ENCODE measurements around the gene B3GALT2. TPM values are rescaled to one million over a fixed set of nuclear protein-coding genes. Genes with fewer than 3 reads are reported as not detected.
"Not testable (repeated sequence)": the region's sequence is repeated elsewhere in the genome, so short reads cannot be mapped to it uniquely, and the experiment has no call there.

Gene B3GALT2
- total RNA-seq, 1 experiment from 2014 or later, result not detected

DNA sequence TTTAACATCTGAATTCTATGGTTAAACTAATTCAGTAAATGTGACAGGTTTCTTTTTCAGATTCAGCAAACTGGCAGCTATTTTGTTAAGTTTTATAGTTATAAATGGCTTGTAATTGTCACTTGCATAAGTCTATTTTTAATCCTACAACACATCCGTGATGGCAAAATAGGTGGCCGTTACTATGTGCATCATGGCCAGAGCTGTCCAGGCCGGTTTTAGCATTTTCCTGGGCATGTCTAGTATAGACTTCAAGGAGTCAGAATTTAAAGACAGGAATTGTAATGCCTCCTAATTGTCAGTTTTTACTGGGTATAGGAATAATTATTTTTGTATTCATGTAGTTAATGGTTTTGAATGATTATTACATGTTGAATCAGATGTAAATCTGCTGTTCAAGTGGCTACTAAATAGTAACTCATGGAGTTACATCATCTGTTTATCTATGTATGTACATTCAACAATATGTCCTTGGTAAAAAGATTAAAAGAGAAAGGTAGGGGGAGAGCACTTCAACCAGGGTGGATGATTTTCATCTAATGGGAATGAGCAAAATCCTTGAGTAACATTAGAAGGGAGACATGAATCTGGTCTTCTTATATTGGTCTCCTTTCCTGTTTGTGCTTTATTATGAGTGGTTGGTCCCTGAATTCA, 3.2 kb upstream of the B3GALT2 start (continued):
- TF ChIP-seq, protein P1, sequence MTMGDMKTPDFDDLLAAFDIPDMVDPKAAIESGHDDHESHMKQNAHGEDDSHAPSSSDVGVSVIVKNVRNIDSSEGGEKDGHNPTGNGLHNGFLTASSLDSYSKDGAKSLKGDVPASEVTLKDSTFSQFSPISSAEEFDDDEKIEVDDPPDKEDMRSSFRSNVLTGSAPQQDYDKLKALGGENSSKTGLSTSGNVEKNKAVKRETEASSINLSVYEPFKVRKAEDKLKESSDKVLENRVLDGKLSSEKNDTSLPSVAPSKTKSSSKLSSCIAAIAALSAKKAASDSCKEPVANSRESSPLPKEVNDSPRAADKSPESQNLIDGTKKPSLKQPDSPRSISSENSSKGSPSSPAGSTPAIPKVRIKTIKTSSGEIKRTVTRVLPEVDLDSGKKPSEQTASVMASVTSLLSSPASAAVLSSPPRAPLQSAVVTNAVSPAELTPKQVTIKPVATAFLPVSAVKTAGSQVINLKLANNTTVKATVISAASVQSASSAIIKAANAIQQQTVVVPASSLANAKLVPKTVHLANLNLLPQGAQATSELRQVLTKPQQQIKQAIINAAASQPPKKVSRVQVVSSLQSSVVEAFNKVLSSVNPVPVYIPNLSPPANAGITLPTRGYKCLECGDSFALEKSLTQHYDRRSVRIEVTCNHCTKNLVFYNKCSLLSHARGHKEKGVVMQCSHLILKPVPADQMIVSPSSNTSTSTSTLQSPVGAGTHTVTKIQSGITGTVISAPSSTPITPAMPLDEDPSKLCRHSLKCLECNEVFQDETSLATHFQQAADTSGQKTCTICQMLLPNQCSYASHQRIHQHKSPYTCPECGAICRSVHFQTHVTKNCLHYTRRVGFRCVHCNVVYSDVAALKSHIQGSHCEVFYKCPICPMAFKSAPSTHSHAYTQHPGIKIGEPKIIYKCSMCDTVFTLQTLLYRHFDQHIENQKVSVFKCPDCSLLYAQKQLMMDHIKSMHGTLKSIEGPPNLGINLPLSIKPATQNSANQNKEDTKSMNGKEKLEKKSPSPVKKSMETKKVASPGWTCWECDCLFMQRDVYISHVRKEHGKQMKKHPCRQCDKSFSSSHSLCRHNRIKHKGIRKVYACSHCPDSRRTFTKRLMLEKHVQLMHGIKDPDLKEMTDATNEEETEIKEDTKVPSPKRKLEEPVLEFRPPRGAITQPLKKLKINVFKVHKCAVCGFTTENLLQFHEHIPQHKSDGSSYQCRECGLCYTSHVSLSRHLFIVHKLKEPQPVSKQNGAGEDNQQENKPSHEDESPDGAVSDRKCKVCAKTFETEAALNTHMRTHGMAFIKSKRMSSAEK (CRISPR knock-in tag; IDR thresholded peaks at IDR 0.05; ENCODE audit: borderline replicate concordance), result no peak

DNA sequence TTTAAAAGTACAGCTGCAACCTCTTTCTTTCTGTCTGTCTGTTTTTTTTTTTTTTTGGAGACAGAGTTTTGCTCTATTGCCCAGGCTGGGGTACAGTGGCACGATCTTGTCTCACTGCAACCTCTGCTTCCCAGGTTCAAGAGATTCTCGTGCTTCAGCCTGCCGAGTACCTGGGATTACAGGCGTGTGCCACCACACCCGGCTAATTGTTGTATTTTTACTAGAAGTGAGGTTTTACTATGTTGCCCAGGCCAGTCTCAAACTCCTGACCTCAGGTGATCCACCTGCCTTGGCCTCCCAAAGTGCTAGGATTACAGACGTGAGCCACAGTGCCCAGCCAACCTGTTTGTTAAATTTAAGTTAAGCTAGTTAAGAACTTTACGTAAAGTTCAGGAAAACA, 2.5 kb upstream of the B3GALT2 start:
- DNase-seq (ENCODE audit: low spot score); H3K4me3 Mint-ChIP-seq; H3K27me3 Mint-ChIP-seq (ENCODE audit: low read depth); POLR2A ChIA-PET; CTCF ChIA-PET; ATAC-seq; H3K27ac Mint-ChIP-seq: not testable (repeated sequence)
- H3K4me1 Mint-ChIP-seq, result peaks cover 18% of the 10 kb centered on the region
- H3K9me3 Mint-ChIP-seq, result peaks cover 24% of the 10 kb centered on the region
- H3K36me3 Mint-ChIP-seq, result peaks cover 27% of the 10 kb centered on the region

GRCh38 chr1:193187114-193187513, 701 bp upstream of the B3GALT2 start:
- Mint-ChIP-seq H3K9me3 (peaks cover 14% of the 10 kb centered on the region), H3K36me3 (peaks cover 17% of the 10 kb centered on the region), H3K27ac (no peak overlapping the region), H3K4me1 (peaks cover 18% of the 10 kb centered on the region), H3K4me3 (no peak overlapping the region), H3K27me3 (ENCODE audit: low read depth) (no peaks in the 10 kb centered on the region)
- no peak for DNase-seq (ENCODE audit: low spot score)
- no peak for TF ChIP-seq CREM (CRISPR knock-in tag; IDR thresholded peaks at IDR 0.05)
- TF ChIP-seq GABPB1 (CRISPR knock-in tag; IDR thresholded peaks at IDR 0.05), result no peak
- no peak for ATAC-seq
- ChIA-PET POLR2A (interaction anchor here (0.6 kb wide), 1 partner anchor 79 kb away, joined by 5 read pairs; no protein-coding TSS in a partner anchor), CTCF (no interaction called here)

- ChIA-PET POLR2A (no interaction called here), CTCF (interaction anchor here (1.2 kb wide), 1 partner anchor 98 kb away, joined by 3 read pairs; no protein-coding TSS in a partner anchor)
- no peak overlapping the region for H3K27ac Mint-ChIP-seq
- DNase-seq (ENCODE audit: low spot score) (no peak), ATAC-seq (no peak)
- peaks cover 18% of the 10 kb centered on the region for H3K4me1 Mint-ChIP-seq
- peaks cover 2% of the 10 kb centered on the region; the same call in 1 of the 2 replicates for H3K36me3 Mint-ChIP-seq
- H3K9me3 Mint-ChIP-seq, result peaks cover under 1% of the 10 kb centered on the region; the same call in 1 of the 2 replicates
- H3K4me3 Mint-ChIP-seq, result no peak overlapping the region
- TF ChIP-seq USF2 (CRISPR knock-in tag; IDR thresholded peaks at IDR 0.05) (no peak), ELF4 (CRISPR knock-in tag; IDR thresholded peaks at IDR 0.05; ENCODE audit: low read depth) (no peak), ESRRA (CRISPR knock-in tag; IDR thresholded peaks at IDR 0.05; ENCODE audit: borderline replicate concordance) (no peak), GTF2I (CRISPR knock-in tag; conservative IDR thresholded peaks at IDR 0.05) (no peak), TEAD1 (CRISPR knock-in tag; IDR thresholded peaks at IDR 0.05) (no peak), MXD4 (CRISPR knock-in tag; IDR thresholded peaks at IDR 0.05; ENCODE audit: borderline replicate concordance) (no peak), ETV6 (CRISPR knock-in tag; IDR thresholded peaks at IDR 0.05) (no peak), ATF1 (CRISPR knock-in tag; IDR thresholded peaks at IDR 0.05) (no peak), ZNF138 (CRISPR knock-in tag; conservative IDR thresholded peaks at IDR 0.05) (no peak)
- TF ChIP-seq, protein P2, sequence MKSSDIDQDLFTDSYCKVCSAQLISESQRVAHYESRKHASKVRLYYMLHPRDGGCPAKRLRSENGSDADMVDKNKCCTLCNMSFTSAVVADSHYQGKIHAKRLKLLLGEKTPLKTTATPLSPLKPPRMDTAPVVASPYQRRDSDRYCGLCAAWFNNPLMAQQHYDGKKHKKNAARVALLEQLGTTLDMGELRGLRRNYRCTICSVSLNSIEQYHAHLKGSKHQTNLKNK (CRISPR knock-in tag; IDR thresholded peaks at IDR 0.05), result no peak
- TF ChIP-seq, protein P3, sequence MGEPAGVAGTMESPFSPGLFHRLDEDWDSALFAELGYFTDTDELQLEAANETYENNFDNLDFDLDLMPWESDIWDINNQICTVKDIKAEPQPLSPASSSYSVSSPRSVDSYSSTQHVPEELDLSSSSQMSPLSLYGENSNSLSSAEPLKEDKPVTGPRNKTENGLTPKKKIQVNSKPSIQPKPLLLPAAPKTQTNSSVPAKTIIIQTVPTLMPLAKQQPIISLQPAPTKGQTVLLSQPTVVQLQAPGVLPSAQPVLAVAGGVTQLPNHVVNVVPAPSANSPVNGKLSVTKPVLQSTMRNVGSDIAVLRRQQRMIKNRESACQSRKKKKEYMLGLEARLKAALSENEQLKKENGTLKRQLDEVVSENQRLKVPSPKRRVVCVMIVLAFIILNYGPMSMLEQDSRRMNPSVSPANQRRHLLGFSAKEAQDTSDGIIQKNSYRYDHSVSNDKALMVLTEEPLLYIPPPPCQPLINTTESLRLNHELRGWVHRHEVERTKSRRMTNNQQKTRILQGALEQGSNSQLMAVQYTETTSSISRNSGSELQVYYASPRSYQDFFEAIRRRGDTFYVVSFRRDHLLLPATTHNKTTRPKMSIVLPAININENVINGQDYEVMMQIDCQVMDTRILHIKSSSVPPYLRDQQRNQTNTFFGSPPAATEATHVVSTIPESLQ (CRISPR knock-in tag; IDR thresholded peaks at IDR 0.05), result no peak
- H3K27me3 Mint-ChIP-seq (ENCODE audit: low read depth), result no peaks in the 10 kb centered on the region
These were observed 1.2 kb downstream of the B3GALT2 start for GRCh38 chr1:193185211-193185610.
